Measurements from ENCODE around the gene BAG3. TPM values are rescaled to one million over a fixed set of nuclear protein-coding genes. Genes with fewer than 3 reads are reported as not detected.

Gene BAG3
- polyA plus RNA-seq, 4 donors: 6.5 to 15.3 (median 10.3) TPM

DNA sequence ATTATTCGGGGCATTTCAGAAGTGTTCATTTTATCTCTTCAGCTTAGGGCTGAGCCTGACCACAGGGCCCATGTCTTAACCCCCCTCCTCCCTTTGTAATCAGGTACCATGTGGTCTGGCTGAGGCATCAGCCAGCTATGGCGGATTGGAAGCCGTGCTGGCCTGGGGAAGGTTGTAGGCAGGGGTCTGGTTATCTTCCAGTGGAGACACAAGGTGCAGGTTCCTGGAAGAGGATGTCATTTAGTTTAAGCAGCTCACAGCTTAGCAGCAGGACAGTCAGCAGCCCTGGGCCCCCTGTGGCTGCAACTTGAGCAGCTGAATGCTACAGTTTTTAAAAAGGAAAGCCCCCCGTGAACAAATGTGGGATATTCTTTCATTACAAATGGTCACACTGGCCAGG is 22.1 kb downstream of the BAG3 start:
- Histone ChIP-seq H3K36me3 (ENCODE audit: control insufficient read depth in 3 of 3, insufficient read depth in 2 of 3, low read depth in 1 of 3, low read length in 3 of 3) (peaks cover 23 to 52% (median 25%) of the 10 kb centered on the region in 3 donors), H3K9me3 (ENCODE audit: control insufficient read depth in 2 of 2, insufficient read depth in 1 of 2, low read depth in 1 of 2, low read length in 1 of 2) (no peaks in the 10 kb centered on the region), H3K4me3 (ENCODE audit: low read depth in 1 of 3, low read length in 3 of 3) (no peak overlapping the region), H3K4me1 (ENCODE audit: control insufficient read depth in 3 of 3, insufficient read depth in 2 of 3, low read depth in 1 of 3, low read length in 2 of 3) (no peaks in the 10 kb centered on the region), H3K27ac (ENCODE audit: low read depth in 1 of 3, low read length in 2 of 3) (no peak overlapping the region), H3K27me3 (ENCODE audit: control insufficient read depth in 3 of 3, insufficient read depth in 3 of 3, low read length in 3 of 3) (no peaks in the 10 kb centered on the region)
- WGBS, 3 donors: 74 to 90% (median 81%) methylated on average over 4 of the region's 4 CpGs
- DNase-seq (no peak), FAIRE-seq (no peak)

DNA sequence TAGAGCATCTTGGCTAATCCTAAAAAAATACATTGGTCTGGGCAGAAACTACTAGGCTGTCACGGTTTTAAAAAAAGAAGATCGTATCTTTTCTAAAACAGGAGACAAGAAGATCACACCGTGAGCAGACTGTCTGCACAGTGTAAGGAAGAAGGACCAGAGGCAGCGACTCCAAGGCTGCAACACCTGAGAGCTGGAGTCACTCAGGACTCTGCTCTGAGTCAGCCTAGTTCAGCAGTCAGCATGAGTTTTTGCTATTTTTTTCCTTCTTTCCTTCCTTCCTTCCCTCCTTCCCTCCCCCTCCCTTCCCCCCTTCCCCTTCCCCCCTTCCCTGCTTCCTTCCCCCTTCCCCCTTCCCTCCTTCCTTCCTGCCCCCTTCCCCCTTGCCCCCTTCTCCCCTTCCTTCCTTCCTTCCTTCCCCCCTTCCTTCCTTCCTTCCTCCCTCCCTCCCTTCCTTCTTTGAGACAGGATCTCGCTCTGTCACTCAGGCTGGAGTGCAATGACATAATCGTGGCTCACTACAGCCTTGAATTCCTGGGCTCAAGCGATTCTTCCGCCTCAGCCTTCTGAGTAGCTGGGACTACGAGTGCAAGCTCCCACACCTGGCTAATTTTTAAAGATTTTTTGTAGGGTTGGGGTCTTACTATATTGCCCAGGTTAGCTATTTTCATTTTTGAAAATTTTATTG is 24.4 kb downstream of the BAG3 start:
- DNase-seq (no peak), FAIRE-seq (no peak)
- Histone ChIP-seq H3K9me3 (ENCODE audit: control insufficient read depth in 2 of 2, insufficient read depth in 1 of 2, low read depth in 1 of 2, low read length in 1 of 2) (no peaks in the 10 kb centered on the region), H3K27me3 (ENCODE audit: control insufficient read depth in 3 of 3, insufficient read depth in 3 of 3, low read length in 3 of 3) (no peaks in the 10 kb centered on the region), H3K4me1 (ENCODE audit: control insufficient read depth in 3 of 3, insufficient read depth in 2 of 3, low read depth in 1 of 3, low read length in 2 of 3) (no peaks in the 10 kb centered on the region), H3K4me3 (ENCODE audit: low read depth in 1 of 3, low read length in 3 of 3) (no peak overlapping the region), H3K27ac (ENCODE audit: low read depth in 1 of 3, low read length in 2 of 3) (no peak overlapping the region), H3K36me3 (ENCODE audit: control insufficient read depth in 3 of 3, insufficient read depth in 2 of 3, low read depth in 1 of 3, low read length in 3 of 3) (peaks cover 17 to 42% (median 25%) of the 10 kb centered on the region in 3 donors)
- 84 to 91% (median 87%) methylated on average over 8 to 9 of the region's 9 CpGs for WGBS, 3 donors

DNA sequence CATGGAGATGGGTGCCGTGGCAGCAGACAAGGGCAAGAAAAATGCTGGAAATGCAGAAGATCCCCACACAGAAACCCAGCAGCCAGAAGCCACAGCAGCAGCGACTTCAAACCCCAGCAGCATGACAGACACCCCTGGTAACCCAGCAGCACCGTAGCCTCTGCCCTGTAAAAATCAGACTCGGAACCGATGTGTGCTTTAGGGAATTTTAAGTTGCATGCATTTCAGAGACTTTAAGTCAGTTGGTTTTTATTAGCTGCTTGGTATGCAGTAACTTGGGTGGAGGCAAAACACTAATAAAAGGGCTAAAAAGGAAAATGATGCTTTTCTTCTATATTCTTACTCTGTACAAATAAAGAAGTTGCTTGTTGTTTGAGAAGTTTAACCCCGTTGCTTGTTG is 25.9 kb downstream of the BAG3 start:
- 87 to 93% (median 92%) methylated on average over 6 of the region's 6 CpGs for WGBS, 3 donors

DNA sequence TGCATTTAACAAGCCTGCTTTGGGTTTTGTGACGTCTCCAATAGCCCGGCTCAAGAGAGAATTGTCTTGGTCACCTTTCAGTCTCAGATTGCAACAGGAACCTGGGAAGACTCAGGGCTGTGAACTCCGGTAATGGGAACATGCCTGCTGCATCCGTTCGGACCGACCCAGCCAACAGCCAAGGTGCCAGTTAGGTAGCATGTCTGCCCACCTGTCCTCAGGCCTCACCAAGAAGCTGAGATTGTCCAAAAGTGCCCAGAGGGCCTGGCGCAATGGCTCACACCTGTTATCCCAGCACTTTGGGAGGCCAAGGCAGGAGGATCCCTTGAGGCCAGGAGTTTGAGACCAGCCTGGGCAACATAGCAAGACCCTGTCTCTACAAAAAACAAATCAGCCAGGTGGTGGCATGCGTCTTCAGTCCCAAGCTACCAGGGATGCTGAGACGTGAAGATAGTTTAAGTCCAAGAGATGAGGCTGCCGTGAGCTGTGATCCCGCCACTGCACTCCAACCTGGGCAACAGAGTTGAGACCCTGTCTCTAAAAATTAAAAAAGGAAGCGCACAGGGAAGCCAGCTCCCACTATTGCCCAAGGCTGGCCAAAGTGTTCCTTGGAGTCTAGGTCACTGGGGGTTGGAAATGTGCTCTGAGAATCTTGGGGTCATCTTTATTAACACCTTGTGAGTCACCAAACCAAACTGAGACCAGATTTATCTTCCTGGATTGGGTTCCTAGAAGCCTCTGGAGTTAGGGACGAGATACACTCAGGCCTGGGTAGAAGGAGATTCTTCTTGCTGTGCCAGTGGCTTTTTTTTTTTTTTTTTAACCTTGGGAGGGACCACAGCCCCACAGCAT is 26.9 kb downstream of the BAG3 start:
- H3K4me3 ChIP-seq (ENCODE audit: low read depth in 1 of 3, low read length in 3 of 3): no peak overlapping the region

More for the DNA sequence above, 25.9 kb downstream of the BAG3 start:
- DNase-seq: no peak
- H3K4me3 ChIP-seq (ENCODE audit: low read depth in 1 of 3, low read length in 3 of 3): no peak overlapping the region
- H3K9me3 ChIP-seq (ENCODE audit: control insufficient read depth in 2 of 2, insufficient read depth in 1 of 2, low read depth in 1 of 2, low read length in 1 of 2): no peaks in the 10 kb centered on the region
- no peaks in the 10 kb centered on the region for H3K4me1 ChIP-seq (ENCODE audit: control insufficient read depth in 3 of 3, insufficient read depth in 2 of 3, low read depth in 1 of 3, low read length in 2 of 3)
- no peaks in the 10 kb centered on the region for H3K27me3 ChIP-seq (ENCODE audit: control insufficient read depth in 3 of 3, insufficient read depth in 3 of 3, low read length in 3 of 3)
- peaks cover 15 to 34% (median 25%) of the 10 kb centered on the region in 3 donors for H3K36me3 ChIP-seq (ENCODE audit: control insufficient read depth in 3 of 3, insufficient read depth in 2 of 3, low read depth in 1 of 3, low read length in 3 of 3)
- no peak overlapping the region for H3K27ac ChIP-seq (ENCODE audit: low read depth in 1 of 3, low read length in 2 of 3)
- no peak for FAIRE-seq

DNA sequence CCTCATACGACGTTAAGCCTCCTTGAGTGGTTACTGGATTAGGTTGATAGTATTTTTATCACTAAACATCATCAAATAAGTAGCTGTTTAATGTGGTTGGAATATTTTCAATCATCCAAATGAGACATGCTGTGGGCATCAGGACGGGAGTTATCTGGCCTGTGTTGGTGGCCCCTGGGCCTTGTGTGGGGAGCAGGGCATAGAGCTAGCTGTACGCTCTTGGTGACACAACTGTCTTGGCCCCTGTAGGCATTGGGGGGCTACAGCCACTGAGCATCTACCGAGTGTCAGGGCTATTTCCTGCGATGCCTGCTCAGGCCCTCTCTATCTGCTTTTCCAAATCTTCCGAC is 28.3 kb downstream of the BAG3 start:
- no peak overlapping the region for H3K27ac ChIP-seq (ENCODE audit: low read depth in 1 of 3, low read length in 2 of 3)
- WGBS, 3 donors: 84 to 91% (median 84%) methylated on average over 6 to 7 of the region's 7 CpGs
- FAIRE-seq (no peak), DNase-seq (no peak)
- no peaks in the 10 kb centered on the region for H3K4me1 ChIP-seq (ENCODE audit: control insufficient read depth in 3 of 3, insufficient read depth in 2 of 3, low read depth in 1 of 3, low read length in 2 of 3)
- peaks cover 8 to 18% (median 11%) of the 10 kb centered on the region in 3 donors for H3K36me3 ChIP-seq (ENCODE audit: control insufficient read depth in 3 of 3, insufficient read depth in 2 of 3, low read depth in 1 of 3, low read length in 3 of 3)
- H3K4me3 ChIP-seq (ENCODE audit: low read depth in 1 of 3, low read length in 3 of 3): no peak overlapping the region
- no peaks in the 10 kb centered on the region for H3K27me3 ChIP-seq (ENCODE audit: control insufficient read depth in 3 of 3, insufficient read depth in 3 of 3, low read length in 3 of 3)
- H3K9me3 ChIP-seq (ENCODE audit: control insufficient read depth in 2 of 2, insufficient read depth in 1 of 2, low read depth in 1 of 2, low read length in 1 of 2): no peaks in the 10 kb centered on the region

More for the DNA sequence above, 26.9 kb downstream of the BAG3 start:
- Histone ChIP-seq H3K27me3 (ENCODE audit: control insufficient read depth in 3 of 3, insufficient read depth in 3 of 3, low read length in 3 of 3) (no peaks in the 10 kb centered on the region), H3K4me1 (ENCODE audit: control insufficient read depth in 3 of 3, insufficient read depth in 2 of 3, low read depth in 1 of 3, low read length in 2 of 3) (no peaks in the 10 kb centered on the region), H3K36me3 (ENCODE audit: control insufficient read depth in 3 of 3, insufficient read depth in 2 of 3, low read depth in 1 of 3, low read length in 3 of 3) (peaks cover 10 to 24% (median 17%) of the 10 kb centered on the region in 3 donors), H3K27ac (ENCODE audit: low read depth in 1 of 3, low read length in 2 of 3) (no peak overlapping the region), H3K9me3 (ENCODE audit: control insufficient read depth in 2 of 2, insufficient read depth in 1 of 2, low read depth in 1 of 2, low read length in 1 of 2) (no peaks in the 10 kb centered on the region)
- DNase-seq: no peak
- WGBS, 3 donors: 92 to 94% (median 94%) methylated on average over 13 of the region's 13 CpGs
- FAIRE-seq: no peak

DNA sequence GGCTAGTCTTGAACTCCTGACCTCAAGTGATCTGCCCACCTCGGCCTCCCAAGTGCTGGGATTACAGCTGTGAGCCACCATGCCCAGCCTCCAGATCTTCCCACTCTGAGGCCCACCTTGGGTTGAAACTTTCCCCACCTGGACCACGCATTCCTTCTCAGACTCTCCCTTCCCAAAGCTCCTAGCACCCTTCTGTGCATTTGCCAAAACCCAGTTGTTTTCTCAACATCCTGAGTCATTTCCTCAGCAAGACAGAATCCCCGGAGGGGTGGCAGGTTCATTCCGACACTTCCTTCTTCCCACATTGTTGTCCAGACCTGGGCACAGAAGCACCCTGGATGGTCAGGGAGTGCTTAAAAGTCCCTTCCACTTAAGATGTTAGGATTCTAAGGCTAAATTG is 28.9 kb downstream of the BAG3 start:
- FAIRE-seq (no peak), DNase-seq (no peak)
- H3K36me3 ChIP-seq (ENCODE audit: control insufficient read depth in 3 of 3, insufficient read depth in 2 of 3, low read depth in 1 of 3, low read length in 3 of 3): peaks cover 8 to 16% (median 11%) of the 10 kb centered on the region in 3 donors
- no peaks in the 10 kb centered on the region for H3K4me1 ChIP-seq (ENCODE audit: control insufficient read depth in 3 of 3, insufficient read depth in 2 of 3, low read depth in 1 of 3, low read length in 2 of 3)
- no peaks in the 10 kb centered on the region for H3K27me3 ChIP-seq (ENCODE audit: control insufficient read depth in 3 of 3, insufficient read depth in 3 of 3, low read length in 3 of 3)
- WGBS, 3 donors: 62 to 77% (median 67%) methylated on average over 4 of the region's 4 CpGs
- H3K4me3 ChIP-seq (ENCODE audit: low read depth in 1 of 3, low read length in 3 of 3): no peak overlapping the region
- no peak overlapping the region for H3K27ac ChIP-seq (ENCODE audit: low read depth in 1 of 3, low read length in 2 of 3)
- H3K9me3 ChIP-seq (ENCODE audit: control insufficient read depth in 2 of 2, insufficient read depth in 1 of 2, low read depth in 1 of 2, low read length in 1 of 2): no peaks in the 10 kb centered on the region

DNA sequence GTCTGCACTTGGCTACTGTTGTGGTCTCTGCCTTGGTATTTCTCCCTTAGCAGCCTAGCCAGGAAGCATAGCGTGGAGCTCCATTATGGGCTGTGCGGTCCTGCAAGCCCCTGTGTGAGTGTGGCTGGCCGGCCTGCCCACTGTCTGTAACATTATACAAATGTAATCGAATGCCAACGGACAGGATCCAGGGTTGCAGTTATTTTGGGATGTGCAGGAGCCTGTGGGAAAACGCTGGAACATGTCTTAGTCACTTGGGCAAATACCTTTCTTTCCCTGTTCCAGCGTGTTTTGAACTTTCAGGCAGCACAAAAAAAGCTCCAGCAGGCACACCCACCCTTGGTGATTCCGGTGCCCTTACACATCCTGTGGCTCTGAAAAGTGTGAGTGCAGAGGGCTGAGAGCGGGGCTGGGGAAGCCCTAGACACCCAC is 29.5 kb downstream of the BAG3 start:
- no peaks in the 10 kb centered on the region for H3K4me1 ChIP-seq (ENCODE audit: control insufficient read depth in 3 of 3, insufficient read depth in 2 of 3, low read depth in 1 of 3, low read length in 2 of 3)
- WGBS, 3 donors: 67 to 78% (median 77%) methylated on average over 9 of the region's 9 CpGs
- no peak overlapping the region for H3K27ac ChIP-seq (ENCODE audit: low read depth in 1 of 3, low read length in 2 of 3)
- no peak overlapping the region for H3K4me3 ChIP-seq (ENCODE audit: low read depth in 1 of 3, low read length in 3 of 3)
- DNase-seq (no peak), FAIRE-seq (no peak)
- no peaks in the 10 kb centered on the region for H3K9me3 ChIP-seq (ENCODE audit: control insufficient read depth in 2 of 2, insufficient read depth in 1 of 2, low read depth in 1 of 2, low read length in 1 of 2)
- H3K27me3 ChIP-seq (ENCODE audit: control insufficient read depth in 3 of 3, insufficient read depth in 3 of 3, low read length in 3 of 3): no peaks in the 10 kb centered on the region
- peaks cover 8 to 16% (median 9%) of the 10 kb centered on the region in 3 donors for H3K36me3 ChIP-seq (ENCODE audit: control insufficient read depth in 3 of 3, insufficient read depth in 2 of 3, low read depth in 1 of 3, low read length in 3 of 3)

DNA sequence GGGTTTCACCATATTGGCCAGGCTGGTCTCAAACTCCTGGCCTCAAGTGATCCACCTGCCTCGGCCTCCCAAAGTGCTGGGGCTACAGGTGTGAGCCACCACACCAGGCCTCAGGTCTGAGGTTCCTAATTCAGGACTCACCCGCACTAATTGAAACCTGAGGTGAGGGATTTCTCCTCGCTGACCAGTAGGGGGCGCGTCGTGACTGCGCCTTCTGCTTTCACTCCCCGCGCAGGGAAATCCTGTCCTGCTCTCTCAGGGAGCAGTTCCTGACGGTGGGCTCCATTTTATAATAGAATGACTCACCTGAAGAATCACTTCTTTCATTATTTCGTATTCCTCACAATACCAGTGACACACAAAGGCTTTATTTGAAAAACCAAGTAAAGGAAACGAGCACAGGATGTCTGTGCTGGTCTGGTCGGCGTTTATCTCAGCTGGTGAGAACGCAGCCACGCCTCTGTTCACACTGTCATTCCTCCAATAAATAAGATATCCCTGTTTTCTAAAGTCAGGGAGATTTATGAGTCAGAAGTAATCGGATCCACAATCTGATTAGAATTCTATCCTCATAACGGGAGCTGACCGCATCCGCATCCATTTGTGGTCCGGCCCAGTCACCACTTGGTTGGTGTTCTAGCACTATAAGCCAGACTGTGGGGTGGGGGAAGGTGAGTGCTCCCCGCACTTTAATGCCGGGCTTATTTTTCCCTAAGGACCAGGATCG is 35.4 kb downstream of the BAG3 start:
- peaks cover 0 to 14% (median 0%) of the 10 kb centered on the region in 3 donors for H3K4me1 ChIP-seq (ENCODE audit: control insufficient read depth in 3 of 3, insufficient read depth in 2 of 3, low read depth in 1 of 3, low read length in 2 of 3)
- WGBS, 3 donors: 20 to 23% (median 23%) methylated on average over 24 of the region's 24 CpGs
- H3K36me3 ChIP-seq (ENCODE audit: control insufficient read depth in 3 of 3, insufficient read depth in 2 of 3, low read depth in 1 of 3, low read length in 3 of 3): no peaks in the 10 kb centered on the region
- FAIRE-seq: no peak
- H3K27ac ChIP-seq (ENCODE audit: low read depth in 1 of 3, low read length in 2 of 3): peak overlapping the region in 1 of 3 donors; percentile 56
- peak; percentile 82 to 91 for DNase-seq
- H3K27me3 ChIP-seq (ENCODE audit: control insufficient read depth in 3 of 3, insufficient read depth in 3 of 3, low read length in 3 of 3): no peaks in the 10 kb centered on the region
- H3K9me3 ChIP-seq (ENCODE audit: control insufficient read depth in 2 of 2, insufficient read depth in 1 of 2, low read depth in 1 of 2, low read length in 1 of 2): no peaks in the 10 kb centered on the region
- H3K4me3 ChIP-seq (ENCODE audit: low read depth in 1 of 3, low read length in 3 of 3): peak overlapping the region in 1 of 3 donors; percentile 35
